ENCODE results near the gene CACNA1B.

DNA sequence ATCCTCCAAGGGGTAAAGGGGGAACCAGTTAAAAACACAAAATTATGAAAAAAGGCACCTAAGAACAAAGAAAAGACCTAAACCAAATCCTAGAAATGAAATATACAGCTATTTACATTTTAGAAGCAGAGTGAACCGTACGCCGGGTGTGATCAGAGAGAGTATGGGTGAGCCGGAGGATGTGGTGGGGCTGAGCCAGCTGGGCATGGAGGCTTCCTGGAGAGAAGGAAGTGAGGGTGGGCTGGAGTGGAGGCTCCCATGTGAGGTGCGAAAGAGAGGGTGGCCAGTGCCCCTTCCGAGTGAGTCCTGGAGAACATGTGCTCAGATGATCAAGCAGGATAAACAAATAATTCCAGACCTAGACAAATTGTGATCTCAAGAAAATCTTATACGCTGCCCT, 111.6 kb downstream of the CACNA1B start:
- no peak for TF ChIP-seq POLR2A (IDR thresholded peaks at IDR 0.05)
- TF ChIP-seq, protein P1, sequence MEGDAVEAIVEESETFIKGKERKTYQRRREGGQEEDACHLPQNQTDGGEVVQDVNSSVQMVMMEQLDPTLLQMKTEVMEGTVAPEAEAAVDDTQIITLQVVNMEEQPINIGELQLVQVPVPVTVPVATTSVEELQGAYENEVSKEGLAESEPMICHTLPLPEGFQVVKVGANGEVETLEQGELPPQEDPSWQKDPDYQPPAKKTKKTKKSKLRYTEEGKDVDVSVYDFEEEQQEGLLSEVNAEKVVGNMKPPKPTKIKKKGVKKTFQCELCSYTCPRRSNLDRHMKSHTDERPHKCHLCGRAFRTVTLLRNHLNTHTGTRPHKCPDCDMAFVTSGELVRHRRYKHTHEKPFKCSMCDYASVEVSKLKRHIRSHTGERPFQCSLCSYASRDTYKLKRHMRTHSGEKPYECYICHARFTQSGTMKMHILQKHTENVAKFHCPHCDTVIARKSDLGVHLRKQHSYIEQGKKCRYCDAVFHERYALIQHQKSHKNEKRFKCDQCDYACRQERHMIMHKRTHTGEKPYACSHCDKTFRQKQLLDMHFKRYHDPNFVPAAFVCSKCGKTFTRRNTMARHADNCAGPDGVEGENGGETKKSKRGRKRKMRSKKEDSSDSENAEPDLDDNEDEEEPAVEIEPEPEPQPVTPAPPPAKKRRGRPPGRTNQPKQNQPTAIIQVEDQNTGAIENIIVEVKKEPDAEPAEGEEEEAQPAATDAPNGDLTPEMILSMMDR (IDR thresholded peaks at IDR 0.05): no peak
